GM21717 (cell line): ENCODE measurements around the gene PRPF4.

ENCODE experiments used
- ATAC-seq: cut with Tn5 transposase; IDR thresholded peaks from one replicate; pipeline ENCODE4 v1.9.1; 2021; ENCODE audit warnings: mild to moderate bottlenecking, moderate library complexity; ENCODE audit not compliant: unreplicated experiment

PRPF4 gene

DNA sequence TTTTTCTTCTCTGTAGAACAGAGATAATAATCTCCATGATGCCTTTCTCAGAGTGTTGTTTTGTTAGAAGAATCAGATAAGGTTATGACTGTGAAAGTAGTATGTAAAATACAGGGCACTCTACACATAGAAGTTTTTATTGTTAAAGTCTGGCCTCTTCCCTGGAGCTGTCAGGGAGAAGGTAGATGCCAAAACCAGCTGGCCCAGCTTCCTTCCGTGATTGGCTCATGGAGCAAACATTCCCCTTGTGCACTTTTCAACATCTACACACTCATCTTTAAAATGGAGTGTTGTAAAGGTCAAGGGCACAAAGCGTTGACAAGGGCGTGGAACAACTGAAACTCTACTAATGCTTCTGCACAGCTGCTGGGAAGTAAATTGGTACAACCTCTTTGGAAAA lies 35.1 kb downstream of the PRPF4 start:
- ATAC-seq, result no peak

DNA sequence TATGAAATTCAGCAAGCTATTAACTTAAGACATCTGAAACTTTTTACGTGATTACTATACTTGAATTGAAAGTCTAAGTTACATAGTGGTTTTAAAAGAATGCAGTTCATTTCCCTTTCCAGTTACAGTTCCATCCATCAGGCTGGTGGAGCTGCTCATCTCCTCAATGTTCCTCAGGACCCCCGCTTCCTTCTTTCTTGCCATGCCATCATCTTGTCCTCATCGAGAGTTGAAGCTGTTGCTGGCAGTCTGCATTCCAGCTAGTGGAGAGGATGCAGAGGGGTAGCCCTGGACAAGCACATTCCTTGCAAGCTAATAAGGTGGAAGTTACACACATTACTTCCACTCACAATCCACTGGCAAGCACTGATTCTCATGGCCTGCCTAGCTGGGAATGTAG lies 36.5 kb downstream of the PRPF4 start:
- no peak for ATAC-seq

DNA sequence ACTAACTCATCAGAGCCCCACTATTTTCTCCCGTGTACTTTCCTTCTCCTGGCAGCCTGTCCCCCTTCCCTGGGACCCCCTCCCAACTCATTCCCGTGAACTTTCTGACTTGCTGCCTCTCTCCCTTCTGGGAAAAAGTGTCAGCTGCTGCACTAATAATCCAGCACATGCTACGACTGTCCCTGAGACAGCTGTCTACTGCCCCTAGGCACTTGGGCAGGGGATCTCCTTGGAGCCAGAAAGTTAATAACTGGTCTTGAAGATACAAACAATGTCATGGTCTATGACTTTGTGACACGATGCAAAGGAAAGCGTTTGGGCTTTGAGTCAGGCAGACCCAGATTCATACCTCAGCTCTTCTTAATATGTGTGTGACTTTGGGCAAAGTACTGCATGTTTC lies 37.8 kb downstream of the PRPF4 start:
- ATAC-seq, result no peak

DNA sequence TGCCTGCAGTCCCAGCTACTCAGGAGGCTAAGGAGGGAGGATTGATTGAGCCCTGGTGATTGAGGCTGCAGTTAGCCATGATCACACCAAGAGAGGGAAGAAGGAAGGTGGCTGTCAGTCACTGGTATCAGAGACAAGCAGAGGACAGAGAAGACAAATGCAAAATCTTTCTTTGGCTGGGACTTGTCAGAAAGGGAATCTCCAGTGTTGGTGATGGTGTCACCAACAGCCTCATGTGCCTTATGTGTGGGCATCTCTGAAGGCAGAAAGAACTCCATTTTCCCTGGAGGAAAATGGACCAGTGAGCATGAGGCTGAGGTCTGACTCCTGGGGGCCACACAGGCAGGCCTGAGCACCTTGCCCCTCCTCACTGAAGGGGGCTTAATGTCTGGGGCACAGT lies 39.8 kb downstream of the PRPF4 start:
- no peak for ATAC-seq

DNA sequence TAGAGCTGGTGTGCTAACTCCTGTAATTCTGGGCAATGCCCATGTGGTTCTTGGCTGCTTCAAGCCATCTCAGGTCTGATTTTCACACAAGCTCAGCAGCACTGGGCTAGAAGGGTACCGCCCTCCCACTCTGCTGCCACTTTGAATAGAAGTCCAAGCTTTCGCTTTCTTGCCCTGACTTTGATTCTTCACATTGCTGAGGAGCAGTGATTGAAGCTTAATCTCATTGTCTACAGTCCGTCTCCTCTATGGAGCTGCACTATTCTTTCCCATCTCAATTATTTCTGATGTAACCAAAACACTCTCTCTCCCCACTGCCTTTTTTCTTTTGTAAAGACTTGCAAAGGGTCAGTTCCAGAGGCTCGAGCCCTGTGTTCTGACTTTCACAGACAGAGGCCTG lies 40.6 kb downstream of the PRPF4 start:
- ATAC-seq, result no peak

DNA sequence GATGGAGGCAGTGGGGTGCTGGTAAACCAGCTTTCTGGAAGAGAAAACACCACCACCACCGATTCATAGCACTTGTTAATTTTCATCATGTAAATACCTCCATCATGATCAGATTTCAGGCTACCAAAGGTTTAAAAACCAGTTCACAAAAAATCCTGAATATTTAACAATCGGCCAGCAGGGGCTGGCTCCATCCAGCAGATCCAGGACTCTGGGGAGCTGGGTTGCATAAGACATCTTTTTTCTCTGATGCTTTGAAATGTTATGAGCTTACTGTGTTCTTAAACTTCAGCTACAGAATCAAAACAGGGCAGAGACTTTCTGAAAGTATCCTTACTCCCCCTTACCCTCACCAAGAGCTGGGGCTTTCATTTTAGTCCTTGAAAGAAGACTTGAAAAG lies 42.3 kb downstream of the PRPF4 start:
- no peak for ATAC-seq

DNA sequence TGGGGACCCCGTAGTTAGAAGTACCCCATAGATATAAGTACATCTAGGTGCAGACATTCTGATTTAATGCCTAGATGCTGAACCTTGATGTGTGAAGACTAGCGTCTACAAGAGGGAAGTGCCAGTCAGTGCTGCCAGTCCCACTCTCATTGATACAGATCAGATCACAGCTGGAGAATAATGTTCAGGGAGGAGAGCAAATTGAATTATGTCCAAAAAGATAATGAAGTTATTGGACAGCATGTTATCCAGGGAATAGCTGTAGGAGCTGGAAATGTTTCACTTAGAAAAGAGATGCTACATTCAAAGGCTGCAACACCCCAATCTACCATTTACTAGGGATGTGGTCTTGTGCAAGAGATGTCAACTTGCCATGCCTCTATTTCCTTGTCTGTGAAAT lies 43.6 kb downstream of the PRPF4 start:
- ATAC-seq, result no peak

DNA sequence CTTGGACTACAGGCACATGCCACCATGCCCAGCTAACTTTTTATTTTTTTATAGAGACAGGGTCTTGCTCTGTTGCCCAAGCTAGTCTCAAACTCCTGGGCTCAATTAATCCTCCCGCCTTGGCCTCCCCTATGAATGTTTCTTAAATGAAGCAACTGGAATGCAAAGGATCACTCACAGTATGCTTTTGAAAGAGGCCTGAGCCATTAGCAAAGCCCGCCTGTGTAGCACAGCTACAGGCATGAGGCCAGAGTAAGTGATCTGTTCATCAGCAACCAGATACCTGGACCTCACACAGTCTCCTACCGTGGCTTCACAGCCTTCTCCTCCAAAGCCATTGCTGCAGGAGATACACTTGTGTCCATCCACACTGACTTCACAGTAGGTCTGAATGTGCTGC lies 44.6 kb downstream of the PRPF4 start:
- ATAC-seq, result no peak

DNA sequence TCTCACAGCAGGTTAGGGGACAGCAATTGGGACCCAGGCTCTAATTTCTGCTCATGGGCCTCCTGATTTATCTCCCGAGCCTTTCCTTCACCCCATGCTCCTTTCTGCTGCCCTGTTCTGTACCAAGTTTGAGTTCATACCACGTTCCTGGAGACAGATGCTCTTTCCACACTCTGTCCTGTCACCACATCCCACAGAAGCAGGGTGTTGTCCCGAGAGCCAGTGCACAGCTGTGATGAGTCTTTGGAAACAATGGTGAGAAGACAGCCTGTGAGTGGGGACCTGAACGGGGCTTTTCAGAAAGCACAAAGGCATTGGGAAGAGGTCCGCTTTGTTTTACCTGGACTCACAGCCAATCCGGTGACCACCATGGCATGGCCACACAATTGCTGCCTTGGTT lies 47.2 kb downstream of the PRPF4 start:
- ATAC-seq, result no peak

DNA sequence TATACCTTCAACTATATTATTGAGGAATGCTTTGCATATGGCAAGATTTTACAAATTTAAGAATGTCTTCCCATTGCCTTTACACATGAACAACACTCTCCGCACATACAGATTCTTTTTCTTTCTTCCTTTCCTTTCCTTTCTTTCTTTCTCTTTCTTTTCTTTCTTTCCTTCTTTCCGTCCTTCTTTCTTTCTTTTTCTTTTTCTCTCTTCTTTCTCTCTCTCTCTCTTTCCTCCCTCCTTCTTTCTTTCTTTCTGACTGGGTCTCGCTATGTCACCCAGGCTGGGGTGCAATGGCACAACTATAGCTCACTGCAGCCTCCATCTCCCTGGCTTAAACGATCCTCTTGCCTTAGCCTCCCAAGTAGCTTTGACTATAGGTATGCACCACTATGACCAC lies 50.8 kb downstream of the PRPF4 start:
- ATAC-seq, result no peak

DNA sequence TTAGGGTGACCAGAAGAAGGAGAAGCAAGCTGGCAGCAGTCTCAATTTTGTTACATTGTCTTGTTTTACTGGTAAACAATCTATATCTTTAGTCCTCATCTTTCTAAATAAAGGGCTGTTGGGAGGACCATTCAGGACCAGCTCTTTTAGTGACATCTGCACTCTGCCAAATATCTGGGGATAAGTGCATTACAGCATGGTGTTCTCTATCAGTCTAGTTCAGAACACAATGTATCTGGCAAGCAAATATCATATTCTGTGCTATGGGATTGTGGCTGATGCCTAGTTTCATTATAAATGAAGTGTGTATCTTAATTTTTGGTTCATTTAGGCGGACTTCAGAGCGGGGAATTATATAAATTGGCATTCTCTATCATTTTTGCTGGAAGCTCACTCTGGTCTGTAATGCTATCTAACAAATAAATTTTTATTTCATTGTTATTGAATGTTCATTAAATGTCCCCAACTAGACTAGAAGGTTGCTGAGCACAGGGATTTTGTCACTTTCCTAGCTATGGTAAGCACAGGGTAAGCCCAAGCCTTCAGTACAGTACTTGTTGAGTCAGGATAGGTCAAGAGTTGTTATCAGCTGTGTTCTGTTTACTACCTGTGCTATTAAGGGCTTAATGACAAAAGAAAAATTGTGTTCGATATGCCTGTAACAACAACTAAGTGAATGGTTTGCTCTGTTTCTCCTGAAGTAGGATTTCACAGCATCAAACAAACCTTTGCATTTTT lies 52.8 kb downstream of the PRPF4 start:
- ATAC-seq, result no peak

DNA sequence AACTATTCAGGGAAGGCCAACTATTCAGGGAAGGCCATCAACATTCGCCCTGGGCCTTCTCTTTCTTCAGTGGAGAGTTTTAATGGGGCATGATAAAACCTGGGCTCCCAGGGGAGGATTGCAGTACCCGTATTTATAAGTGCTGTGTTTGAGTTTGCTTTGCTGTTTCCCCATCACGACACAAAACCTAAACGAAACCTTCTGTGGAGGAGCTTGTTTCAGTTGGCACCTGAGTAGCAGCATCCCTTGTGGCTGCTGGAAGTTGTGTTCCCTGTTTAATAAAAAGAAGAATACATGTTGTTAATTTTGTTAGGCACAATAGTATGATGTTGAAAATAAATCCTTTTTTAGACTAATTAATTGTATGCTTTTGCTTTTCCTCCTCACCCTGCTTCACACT lies 56.3 kb downstream of the PRPF4 start:
- no peak for ATAC-seq

DNA sequence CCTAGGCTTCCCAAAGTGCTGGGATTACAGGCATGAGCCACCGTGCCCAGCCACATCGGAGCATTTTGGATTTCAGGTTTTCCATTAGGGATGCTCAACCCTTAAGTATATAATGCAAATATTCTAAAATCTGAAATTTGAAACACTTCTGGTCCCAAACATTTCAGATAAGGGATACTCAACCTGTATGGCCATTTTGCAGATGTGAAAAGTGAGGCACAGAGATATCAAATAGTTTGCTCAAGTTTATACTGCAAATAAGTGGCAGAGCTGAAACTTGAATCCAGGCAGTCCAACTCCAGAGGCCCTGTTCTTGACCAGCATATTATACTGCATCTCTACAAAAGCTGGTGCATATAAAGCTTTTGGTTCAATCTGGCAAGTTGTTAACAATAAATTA lies 62.3 kb downstream of the PRPF4 start:
- ATAC-seq, result no peak

DNA sequence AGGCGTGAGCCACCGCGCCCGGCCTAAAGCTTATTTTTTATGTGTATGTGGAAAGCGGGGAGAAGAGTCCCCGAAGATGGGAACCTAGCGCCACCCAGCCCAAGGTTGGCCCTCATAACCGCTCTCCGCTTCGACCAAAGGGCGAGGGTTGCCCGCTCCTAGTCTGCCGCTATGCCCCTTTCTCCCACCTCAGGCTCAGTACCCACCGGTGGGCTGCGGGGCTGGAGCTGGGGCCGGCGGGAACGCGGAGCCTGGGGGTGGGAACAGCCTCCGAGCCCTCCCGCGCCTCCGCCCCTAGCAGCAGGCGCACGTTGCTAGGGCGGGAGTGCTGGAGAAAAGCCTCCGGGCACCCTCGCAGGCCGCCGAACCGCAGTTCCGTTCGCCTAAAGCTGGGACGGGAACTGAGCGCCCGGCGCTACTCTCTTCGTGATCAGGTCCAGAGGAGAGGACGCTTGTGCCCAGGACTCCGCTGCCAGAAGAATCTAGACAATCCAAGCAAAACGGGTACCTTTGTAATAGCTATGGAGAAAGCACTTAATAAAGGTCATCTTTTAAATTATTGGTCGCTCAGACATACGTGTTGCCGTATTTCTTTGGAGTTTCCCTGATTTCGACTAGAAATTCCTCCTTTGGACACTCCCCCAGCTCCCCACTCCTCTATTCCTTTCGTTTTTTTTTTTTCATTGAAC lies 64.7 kb downstream of the PRPF4 start, which contains the start of gene WDR31:
Gene WDR31 (minus strand): TSS at position 265 of the 689 bp plus-strand sequence. CDS start 8,253 bp downstream, outside the sequence.
- peak; percentile 98 for ATAC-seq

DNA sequence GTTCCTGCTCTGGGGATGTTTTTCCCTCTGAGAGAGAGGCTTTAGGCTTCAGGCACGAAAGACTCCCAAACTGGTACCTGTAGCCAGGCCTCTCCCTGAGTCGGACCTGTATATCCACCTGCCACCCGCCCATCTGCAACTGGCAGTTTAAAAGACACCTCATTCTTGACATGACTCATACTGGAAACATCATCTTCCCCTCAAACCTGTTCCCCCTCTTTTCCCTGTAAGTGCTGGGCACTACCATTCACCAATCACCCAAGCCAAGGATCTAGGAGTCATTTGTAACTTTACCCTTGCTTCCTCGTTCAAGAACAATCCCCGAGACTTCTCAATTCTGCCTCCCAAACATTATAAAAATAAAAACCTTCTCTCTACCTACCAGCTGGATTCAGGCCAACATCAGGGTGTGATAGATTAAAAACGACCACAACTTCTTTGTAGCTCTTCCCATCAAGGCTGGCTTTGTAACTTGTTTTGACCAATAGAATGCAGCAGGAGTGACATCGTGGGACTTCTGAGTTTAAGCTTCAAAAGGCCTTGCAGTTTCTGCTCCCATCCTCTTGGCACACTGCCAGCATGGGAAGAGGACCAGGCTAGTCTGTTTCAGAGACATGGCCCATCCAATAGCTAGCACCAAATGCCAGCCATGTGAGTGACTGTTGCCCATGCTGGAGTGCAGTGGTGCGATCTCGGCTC lies 66.4 kb downstream of the PRPF4 start:
- no peak for ATAC-seq
